Measurements from ENCODE around the gene GATAD2A. TPM values are rescaled to one million over a fixed set of nuclear protein-coding genes. Genes with fewer than 3 reads are reported as not detected.

The GATAD2A gene
- total and polyA plus RNA-seq, 2 of the 13 experiments (the other 11 are each of a cell fraction or from before 2014, with no cell fraction given) = 16.8 to 28.6 TPM

DNA sequence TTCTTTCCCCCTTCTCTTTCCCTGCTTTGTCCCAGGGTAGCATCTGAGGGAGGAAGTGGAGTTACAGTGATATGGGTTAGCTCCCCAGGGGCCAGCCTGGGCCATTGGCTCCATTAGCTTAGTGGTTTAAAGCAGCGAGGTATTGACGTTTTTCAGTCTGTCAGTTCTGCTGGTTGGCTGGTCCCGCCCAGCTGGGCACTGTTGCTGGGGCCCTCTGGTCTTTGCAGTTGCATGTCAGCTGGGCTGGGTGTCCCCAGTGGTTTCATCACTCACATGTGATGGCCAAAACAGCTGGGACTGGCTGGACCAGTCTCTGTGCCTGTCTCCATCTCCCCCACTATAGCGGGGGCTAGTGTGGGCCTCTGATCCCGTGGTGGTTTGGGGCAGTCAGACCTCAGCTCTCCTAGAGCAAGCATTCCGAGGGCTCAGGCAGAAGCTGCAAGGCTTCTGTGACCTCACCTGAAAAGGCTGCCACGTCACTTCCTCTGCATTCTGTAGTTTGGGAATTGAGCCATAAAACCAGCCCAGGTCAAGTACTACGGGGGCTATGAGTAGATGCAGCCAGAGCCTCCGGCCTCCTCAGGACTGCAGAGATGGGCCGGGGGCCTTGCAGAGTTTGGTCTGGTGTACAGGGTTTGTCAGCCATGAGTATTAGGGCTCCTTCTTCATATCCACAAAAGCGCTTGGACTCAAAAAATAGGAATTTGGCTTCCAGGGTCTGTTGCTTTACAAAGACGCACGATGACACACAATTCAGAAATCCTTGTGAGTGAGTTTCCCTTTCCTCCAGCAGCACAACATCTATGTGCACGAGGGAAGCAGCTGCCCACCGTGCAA lies 79.9 kb downstream of the GATAD2A start:
- ChIA-PET CTCF (ENCODE audit: low intra/inter-chr PET ratio, low total read pairs) (no interaction called here), POLR2A (no interaction called here)
- TF ChIP-seq, protein P1, sequence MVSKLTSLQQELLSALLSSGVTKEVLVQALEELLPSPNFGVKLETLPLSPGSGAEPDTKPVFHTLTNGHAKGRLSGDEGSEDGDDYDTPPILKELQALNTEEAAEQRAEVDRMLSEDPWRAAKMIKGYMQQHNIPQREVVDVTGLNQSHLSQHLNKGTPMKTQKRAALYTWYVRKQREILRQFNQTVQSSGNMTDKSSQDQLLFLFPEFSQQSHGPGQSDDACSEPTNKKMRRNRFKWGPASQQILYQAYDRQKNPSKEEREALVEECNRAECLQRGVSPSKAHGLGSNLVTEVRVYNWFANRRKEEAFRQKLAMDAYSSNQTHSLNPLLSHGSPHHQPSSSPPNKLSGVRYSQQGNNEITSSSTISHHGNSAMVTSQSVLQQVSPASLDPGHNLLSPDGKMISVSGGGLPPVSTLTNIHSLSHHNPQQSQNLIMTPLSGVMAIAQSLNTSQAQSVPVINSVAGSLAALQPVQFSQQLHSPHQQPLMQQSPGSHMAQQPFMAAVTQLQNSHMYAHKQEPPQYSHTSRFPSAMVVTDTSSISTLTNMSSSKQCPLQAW (CRISPR knock-in tag; IDR thresholded peaks at IDR 0.05) = no peak
- TF ChIP-seq, protein P2, sequence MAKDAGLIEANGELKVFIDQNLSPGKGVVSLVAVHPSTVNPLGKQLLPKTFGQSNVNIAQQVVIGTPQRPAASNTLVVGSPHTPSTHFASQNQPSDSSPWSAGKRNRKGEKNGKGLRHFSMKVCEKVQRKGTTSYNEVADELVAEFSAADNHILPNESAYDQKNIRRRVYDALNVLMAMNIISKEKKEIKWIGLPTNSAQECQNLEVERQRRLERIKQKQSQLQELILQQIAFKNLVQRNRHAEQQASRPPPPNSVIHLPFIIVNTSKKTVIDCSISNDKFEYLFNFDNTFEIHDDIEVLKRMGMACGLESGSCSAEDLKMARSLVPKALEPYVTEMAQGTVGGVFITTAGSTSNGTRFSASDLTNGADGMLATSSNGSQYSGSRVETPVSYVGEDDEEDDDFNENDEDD (CRISPR knock-in tag; IDR thresholded peaks at IDR 0.05; ENCODE audit: borderline replicate concordance) = no peak
- TF ChIP-seq ZNF382 (CRISPR knock-in tag; IDR thresholded peaks at IDR 0.05; ENCODE audit: borderline replicate concordance) (no peak), PHF21A (CRISPR knock-in tag; IDR thresholded peaks at IDR 0.05) (no peak), XBP1 (CRISPR knock-in tag; IDR thresholded peaks at IDR 0.05) (no peak), ZBTB21 (CRISPR knock-in tag; IDR thresholded peaks at IDR 0.05) (no peak), ZNF674 (CRISPR knock-in tag; IDR thresholded peaks at IDR 0.05; ENCODE audit: low read depth) (no peak), MED13 (CRISPR knock-in tag; IDR thresholded peaks at IDR 0.05) (no peak), JDP2 (CRISPR knock-in tag; IDR thresholded peaks at IDR 0.05; ENCODE audit: borderline replicate concordance) (no peak)
- TF ChIP-seq, protein P3, sequence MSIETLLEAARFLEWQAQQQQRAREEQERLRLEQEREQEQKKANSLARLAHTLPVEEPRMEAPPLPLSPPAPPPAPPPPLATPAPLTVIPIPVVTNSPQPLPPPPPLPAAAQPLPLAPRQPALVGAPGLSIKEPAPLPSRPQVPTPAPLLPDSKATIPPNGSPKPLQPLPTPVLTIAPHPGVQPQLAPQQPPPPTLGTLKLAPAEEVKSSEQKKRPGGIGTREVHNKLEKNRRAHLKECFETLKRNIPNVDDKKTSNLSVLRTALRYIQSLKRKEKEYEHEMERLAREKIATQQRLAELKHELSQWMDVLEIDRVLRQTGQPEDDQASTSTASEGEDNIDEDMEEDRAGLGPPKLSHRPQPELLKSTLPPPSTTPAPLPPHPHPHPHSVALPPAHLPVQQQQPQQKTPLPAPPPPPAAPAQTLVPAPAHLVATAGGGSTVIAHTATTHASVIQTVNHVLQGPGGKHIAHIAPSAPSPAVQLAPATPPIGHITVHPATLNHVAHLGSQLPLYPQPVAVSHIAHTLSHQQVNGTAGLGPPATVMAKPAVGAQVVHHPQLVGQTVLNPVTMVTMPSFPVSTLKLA (IDR thresholded peaks at IDR 0.05) = no peak
- TF ChIP-seq, protein P4, sequence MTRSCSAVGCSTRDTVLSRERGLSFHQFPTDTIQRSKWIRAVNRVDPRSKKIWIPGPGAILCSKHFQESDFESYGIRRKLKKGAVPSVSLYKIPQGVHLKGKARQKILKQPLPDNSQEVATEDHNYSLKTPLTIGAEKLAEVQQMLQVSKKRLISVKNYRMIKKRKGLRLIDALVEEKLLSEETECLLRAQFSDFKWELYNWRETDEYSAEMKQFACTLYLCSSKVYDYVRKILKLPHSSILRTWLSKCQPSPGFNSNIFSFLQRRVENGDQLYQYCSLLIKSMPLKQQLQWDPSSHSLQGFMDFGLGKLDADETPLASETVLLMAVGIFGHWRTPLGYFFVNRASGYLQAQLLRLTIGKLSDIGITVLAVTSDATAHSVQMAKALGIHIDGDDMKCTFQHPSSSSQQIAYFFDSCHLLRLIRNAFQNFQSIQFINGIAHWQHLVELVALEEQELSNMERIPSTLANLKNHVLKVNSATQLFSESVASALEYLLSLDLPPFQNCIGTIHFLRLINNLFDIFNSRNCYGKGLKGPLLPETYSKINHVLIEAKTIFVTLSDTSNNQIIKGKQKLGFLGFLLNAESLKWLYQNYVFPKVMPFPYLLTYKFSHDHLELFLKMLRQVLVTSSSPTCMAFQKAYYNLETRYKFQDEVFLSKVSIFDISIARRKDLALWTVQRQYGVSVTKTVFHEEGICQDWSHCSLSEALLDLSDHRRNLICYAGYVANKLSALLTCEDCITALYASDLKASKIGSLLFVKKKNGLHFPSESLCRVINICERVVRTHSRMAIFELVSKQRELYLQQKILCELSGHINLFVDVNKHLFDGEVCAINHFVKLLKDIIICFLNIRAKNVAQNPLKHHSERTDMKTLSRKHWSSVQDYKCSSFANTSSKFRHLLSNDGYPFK (CRISPR knock-in tag; IDR thresholded peaks at IDR 0.05; ENCODE audit: borderline replicate concordance) = no peak
- TF ChIP-seq, protein P5, sequence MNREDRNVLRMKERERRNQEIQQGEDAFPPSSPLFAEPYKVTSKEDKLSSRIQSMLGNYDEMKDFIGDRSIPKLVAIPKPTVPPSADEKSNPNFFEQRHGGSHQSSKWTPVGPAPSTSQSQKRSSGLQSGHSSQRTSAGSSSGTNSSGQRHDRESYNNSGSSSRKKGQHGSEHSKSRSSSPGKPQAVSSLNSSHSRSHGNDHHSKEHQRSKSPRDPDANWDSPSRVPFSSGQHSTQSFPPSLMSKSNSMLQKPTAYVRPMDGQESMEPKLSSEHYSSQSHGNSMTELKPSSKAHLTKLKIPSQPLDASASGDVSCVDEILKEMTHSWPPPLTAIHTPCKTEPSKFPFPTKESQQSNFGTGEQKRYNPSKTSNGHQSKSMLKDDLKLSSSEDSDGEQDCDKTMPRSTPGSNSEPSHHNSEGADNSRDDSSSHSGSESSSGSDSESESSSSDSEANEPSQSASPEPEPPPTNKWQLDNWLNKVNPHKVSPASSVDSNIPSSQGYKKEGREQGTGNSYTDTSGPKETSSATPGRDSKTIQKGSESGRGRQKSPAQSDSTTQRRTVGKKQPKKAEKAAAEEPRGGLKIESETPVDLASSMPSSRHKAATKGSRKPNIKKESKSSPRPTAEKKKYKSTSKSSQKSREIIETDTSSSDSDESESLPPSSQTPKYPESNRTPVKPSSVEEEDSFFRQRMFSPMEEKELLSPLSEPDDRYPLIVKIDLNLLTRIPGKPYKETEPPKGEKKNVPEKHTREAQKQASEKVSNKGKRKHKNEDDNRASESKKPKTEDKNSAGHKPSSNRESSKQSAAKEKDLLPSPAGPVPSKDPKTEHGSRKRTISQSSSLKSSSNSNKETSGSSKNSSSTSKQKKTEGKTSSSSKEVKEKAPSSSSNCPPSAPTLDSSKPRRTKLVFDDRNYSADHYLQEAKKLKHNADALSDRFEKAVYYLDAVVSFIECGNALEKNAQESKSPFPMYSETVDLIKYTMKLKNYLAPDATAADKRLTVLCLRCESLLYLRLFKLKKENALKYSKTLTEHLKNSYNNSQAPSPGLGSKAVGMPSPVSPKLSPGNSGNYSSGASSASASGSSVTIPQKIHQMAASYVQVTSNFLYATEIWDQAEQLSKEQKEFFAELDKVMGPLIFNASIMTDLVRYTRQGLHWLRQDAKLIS (CRISPR knock-in tag; IDR thresholded peaks at IDR 0.05) = no peak
- no TSS peak for BruUV-seq (replicated peaks)
- in situ Hi-C loops (cut with HindIII; ENCODE audit: extremely low pct_ligation_motif_present, low pct_unique_long_range_greater_than_20kb) (no loop called here), intact Hi-C loops (cut with micrococcal nuclease; ENCODE audit: unreplicated experiment) (loop anchor here (5.0 kb wide), 1 partner anchor 78 kb away; the partner anchor contains the start of gene GATAD2A)
- peaks cover 4 to 33% of the 10 kb centered on the region in 2 experiments; a peak in 4 of 5 replicates for H3K36me3 ChIP-seq (replicated peaks in 1 of 2; ENCODE audit: control insufficient read depth in 1 of 2, insufficient read depth in 2 of 2, low read length in 2 of 2)
- no peaks in the 10 kb centered on the region for H3K9me3 ChIP-seq (ENCODE audit: low read length)
- H3K27me3 ChIP-seq (ENCODE audit: control insufficient read depth in 1 of 2, insufficient read depth in 2 of 2, low read length in 2 of 2) = no peaks in the 10 kb centered on the region
- no peak overlapping the region for H2AFZ ChIP-seq (ENCODE audit: low read length)
- no peak overlapping the region for H3K27ac ChIP-seq (ENCODE audit: extremely low read length, insufficient read depth, low read length)
- peaks cover 3% of the 10 kb centered on the region; the same call in 1 of the 2 replicates for H4K20me1 ChIP-seq (ENCODE audit: insufficient read depth, low read length)
- peaks cover 44% of the 10 kb centered on the region for H3K4me1 ChIP-seq (ENCODE audit: insufficient read depth, low read length)
- no peak overlapping the region for H3K4me3 ChIP-seq (replicated peaks in 1 of 3; ENCODE audit: insufficient read depth in 1 of 3, low read depth in 2 of 3, low read length in 3 of 3)
- no peak for DNase-seq (ENCODE audit: low spot score)
- no peak overlapping the region for H3K4me2 ChIP-seq (ENCODE audit: low read depth, low read length)
- FAIRE-seq = no peak
- peaks cover 3% of the 10 kb centered on the region for H3K79me2 ChIP-seq (ENCODE audit: insufficient read depth, low read length)
- ATAC-seq = no peak
- no peak overlapping the region for H3K9ac ChIP-seq (ENCODE audit: insufficient read depth, low read depth, low read length)
- 90% methylated on average over 6 of the region's 15 CpGs for WGBS (ENCODE audit: low lambda C conversion rate)
